HFF-Myc (cell line): ENCODE results near the gene ABCB6.

ENCODE experiments used
- DNase-seq: peaks from one replicate; pipeline ENCODE4 v3.0.0-alpha.2; 2011; ENCODE audit warnings: low read depth; ENCODE audit errors: extremely low read depth
- H3K4me3 ChIP-seq: replicated peaks from 2 replicates; pipeline ENCODE4 v1.5.1; 2011; ENCODE audit warnings: low read depth, mild to moderate bottlenecking, control low read depth, low read length
- TF ChIP-seq, protein P1 (sequence below): IDR thresholded peaks from 2 replicates; pipeline ENCODE4 v1.5.1; 2012; ENCODE audit warnings: mild to moderate bottlenecking, low read depth, low read length, control low read depth; ENCODE audit errors: missing control alignments

The ABCB6 gene

DNA sequence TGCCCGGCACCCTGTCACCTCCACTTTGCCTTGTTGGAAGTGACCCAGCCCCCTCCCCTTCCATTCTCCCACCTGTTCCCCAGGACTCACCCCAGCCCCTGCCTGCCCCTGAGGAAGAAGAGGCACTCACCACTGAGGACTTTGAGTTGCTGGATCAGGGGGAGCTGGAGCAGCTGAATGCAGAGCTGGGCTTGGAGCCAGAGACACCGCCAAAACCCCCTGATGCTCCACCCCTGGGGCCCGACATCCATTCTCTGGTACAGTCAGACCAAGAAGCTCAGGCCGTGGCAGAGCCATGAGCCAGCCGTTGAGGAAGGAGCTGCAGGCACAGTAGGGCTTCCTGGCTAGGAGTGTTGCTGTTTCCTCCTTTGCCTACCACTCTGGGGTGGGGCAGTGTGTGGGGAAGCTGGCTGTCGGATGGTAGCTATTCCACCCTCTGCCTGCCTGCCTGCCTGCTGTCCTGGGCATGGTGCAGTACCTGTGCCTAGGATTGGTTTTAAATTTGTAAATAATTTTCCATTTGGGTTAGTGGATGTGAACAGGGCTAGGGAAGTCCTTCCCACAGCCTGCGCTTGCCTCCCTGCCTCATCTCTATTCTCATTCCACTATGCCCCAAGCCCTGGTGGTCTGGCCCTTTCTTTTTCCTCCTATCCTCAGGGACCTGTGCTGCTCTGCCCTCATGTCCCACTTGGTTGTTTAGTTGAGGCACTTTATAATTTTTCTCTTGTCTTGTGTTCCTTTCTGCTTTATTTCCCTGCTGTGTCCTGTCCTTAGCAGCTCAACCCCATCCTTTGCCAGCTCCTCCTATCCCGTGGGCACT is 36.2 kb downstream of the ABCB6 start:
- no peak overlapping the region for H3K4me3 ChIP-seq
- DNase-seq, result no peak
- TF ChIP-seq, protein P1, sequence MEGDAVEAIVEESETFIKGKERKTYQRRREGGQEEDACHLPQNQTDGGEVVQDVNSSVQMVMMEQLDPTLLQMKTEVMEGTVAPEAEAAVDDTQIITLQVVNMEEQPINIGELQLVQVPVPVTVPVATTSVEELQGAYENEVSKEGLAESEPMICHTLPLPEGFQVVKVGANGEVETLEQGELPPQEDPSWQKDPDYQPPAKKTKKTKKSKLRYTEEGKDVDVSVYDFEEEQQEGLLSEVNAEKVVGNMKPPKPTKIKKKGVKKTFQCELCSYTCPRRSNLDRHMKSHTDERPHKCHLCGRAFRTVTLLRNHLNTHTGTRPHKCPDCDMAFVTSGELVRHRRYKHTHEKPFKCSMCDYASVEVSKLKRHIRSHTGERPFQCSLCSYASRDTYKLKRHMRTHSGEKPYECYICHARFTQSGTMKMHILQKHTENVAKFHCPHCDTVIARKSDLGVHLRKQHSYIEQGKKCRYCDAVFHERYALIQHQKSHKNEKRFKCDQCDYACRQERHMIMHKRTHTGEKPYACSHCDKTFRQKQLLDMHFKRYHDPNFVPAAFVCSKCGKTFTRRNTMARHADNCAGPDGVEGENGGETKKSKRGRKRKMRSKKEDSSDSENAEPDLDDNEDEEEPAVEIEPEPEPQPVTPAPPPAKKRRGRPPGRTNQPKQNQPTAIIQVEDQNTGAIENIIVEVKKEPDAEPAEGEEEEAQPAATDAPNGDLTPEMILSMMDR, result no peak

DNA sequence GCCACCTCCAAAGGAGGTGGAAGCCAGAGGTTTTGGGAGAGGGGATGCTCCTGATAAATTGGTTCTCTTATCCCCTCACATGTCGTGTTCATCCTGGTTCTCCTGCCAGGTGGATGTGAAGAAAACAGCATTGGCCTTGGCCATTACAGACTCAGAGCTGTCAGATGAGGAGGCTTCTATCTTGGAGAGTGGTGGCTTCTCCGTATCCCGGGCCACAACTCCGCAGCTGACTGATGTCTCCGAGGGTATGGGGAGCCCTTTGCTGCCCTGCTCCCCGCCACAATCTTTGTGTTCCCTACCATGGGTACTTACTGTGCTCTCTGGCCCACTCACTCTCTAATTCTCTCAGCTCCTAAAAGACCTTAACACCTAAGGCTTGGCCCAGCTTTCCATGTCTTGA is 37.2 kb downstream of the ABCB6 start:
- no peak for DNase-seq
- TF ChIP-seq, protein P1, result no peak
- H3K4me3 ChIP-seq, result no peak overlapping the region

DNA sequence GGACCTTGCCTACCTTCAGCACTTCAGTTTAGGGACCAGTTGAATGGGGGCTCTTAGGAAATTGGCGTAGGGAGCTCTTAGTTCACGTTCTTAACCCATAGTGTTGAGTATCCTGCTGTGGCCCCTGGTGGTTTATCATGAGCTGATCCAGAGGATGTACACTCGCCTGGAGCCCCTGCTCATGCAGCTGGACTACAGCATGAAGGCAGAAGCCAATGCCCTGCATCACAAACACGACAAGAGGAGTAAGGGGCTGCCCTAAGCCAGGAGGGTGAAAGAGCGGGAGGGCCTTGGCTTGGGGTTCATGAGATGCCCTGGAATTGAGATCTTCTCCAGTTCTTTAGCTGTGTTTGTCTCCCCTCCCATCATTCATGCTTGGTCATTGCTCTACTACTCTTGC is 37.8 kb downstream of the ABCB6 start:
- no peak overlapping the region for H3K4me3 ChIP-seq
- DNase-seq, result no peak
- TF ChIP-seq, protein P1, result no peak

DNA sequence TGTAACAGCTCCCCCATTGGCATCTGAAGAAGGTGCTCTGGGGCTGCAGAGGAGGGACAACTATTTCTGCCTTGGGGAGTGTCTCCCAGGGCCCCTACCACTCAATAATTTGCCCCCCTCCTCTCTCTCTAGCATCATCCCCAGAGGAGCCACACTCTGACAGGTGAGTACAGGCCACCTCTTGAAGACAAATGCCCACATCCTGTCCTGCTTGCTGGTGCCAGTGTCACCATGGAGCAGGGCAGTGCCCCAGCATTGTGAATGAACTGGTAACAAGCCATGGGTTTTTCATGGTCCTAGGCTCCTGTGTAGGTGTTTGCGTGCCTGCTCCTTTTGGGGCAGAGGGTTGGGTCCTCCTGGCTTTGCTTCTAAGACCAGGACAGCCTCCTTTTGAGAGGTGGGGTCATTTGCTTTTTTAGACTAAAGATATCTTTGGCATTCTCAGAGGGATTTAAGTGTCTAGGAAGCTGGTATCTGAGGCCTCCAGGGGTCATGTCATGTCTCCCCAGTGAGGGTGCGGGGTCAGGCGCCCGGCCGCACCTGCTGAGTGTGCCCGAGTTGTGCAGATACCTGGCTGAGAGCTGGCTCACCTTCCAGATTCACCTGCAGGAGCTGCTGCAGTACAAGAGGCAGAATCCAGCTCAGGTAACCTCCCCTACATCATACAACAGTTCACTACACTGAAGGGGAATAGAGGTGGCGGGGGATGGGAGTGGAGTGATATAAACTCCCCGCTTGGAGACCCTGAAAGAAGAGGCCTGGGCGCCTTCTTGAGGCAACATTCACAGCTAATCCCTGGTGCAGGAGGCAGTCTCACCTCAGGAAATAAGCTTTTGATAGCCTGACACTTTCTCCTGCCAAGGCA is 38.9 kb downstream of the ABCB6 start:
- DNase-seq, result no peak
- TF ChIP-seq, protein P1, result no peak
- H3K4me3 ChIP-seq, result peak overlapping the region; percentile 78; the same call in 1 of the 2 replicates

DNA sequence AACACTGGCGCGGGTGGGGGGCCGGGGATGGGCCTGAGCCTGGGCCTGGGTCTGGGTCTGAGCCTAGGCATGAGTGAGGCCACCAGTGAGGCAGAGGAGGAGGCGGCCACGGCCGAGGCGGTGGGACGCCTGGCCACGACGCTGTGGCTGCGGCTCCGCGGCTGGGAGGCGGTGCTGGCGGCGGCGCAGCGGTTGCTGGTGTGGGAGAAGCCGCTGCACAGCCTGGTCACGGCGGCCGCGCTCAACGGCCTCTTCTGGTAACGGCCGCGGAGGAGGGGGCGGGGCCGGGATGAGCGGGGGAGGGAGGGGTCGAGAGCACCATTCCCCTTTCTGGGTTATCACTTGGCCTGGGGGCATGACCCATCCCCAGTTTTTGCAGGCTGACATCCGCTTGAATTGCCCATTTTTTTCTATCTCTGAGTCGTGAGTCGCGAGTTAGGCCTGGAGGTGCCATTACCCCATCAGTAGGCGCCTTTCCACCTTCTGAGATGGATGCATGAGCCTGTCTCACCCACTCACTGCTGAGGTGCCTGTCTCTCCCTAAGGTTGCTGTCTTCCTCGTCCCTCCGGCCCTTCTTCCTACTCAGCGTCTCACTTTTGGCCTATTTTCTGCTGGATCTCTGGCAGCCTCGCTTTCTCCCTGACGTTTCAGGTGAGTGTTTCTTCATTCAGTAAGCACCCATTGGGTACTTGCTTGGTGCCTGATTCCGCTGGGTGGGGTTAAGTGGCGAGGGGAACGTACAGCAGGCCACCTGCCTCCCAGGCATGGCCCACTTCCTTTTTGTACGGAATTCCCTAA is 40.2 kb downstream of the ABCB6 start:
- TF ChIP-seq, protein P1, result no peak
- no peak for DNase-seq
- H3K4me3 ChIP-seq, result peak overlapping the region; percentile 78
